ENCODE measurements around the gene SLC13A3. TPM values are rescaled to one million over a fixed set of nuclear protein-coding genes. Genes with fewer than 3 reads are reported as not detected.

SLC13A3 gene
- polyA plus RNA-seq, 2 of the 4 experiments (the other 2 are of a cell fraction) = 0.19 TPM; not detected in 1

- ChIA-PET CTCF (interaction anchor here (1.7 to 5.0 kb wide), 2 partner anchors 17 to 137 kb away, joined by 12 to 21 read pairs; no protein-coding TSS in a partner anchor), POLR2A (no interaction called here)
- no peak overlapping the region for H3K4me2 ChIP-seq
- DNase-seq (ENCODE audit: low read depth in 1 of 2, low spot score in 1 of 2) (no peak), ATAC-seq (no peak), FAIRE-seq (no peak)
- H3K4me3 ChIP-seq = no peak overlapping the region
- TF ChIP-seq HDAC2 (IDR thresholded peaks at IDR 0.05) (no peak), ZSCAN20 (CRISPR knock-in tag; IDR thresholded peaks at IDR 0.05) (no peak), RFX5 (IDR thresholded peaks at IDR 0.05) (no peak), MAFK (IDR thresholded peaks at IDR 0.05; ENCODE audit: partially characterized antibody) (no peak), CTCF (IDR thresholded peaks at IDR 0.05) (no peak), RNF2 (IDR thresholded peaks at IDR 0.05; ENCODE audit: borderline replicate concordance, low read depth) (no peak), PHF8 (IDR thresholded peaks at IDR 0.05; ENCODE audit: borderline replicate concordance, low read depth) (no peak), NFE2L2 (conservative IDR thresholded peaks at IDR 0.05; ENCODE audit: low read length) (no peak), TFCP2L1 (CRISPR knock-in tag; IDR thresholded peaks at IDR 0.05) (no peak), POLR2A (IDR thresholded peaks at IDR 0.05; ENCODE audit: low read length) (no peak), RARB (CRISPR knock-in tag; IDR thresholded peaks at IDR 0.05) (no peak), SMC3 (IDR thresholded peaks at IDR 0.05) (no peak)
- TF ChIP-seq, protein P1, sequence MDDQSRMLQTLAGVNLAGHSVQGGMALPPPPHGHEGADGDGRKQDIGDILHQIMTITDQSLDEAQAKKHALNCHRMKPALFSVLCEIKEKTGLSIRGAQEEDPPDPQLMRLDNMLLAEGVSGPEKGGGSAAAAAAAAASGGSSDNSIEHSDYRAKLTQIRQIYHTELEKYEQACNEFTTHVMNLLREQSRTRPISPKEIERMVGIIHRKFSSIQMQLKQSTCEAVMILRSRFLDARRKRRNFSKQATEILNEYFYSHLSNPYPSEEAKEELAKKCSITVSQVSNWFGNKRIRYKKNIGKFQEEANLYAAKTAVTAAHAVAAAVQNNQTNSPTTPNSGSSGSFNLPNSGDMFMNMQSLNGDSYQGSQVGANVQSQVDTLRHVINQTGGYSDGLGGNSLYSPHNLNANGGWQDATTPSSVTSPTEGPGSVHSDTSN (IDR thresholded peaks at IDR 0.05) = no peak
- TF ChIP-seq, protein P2, sequence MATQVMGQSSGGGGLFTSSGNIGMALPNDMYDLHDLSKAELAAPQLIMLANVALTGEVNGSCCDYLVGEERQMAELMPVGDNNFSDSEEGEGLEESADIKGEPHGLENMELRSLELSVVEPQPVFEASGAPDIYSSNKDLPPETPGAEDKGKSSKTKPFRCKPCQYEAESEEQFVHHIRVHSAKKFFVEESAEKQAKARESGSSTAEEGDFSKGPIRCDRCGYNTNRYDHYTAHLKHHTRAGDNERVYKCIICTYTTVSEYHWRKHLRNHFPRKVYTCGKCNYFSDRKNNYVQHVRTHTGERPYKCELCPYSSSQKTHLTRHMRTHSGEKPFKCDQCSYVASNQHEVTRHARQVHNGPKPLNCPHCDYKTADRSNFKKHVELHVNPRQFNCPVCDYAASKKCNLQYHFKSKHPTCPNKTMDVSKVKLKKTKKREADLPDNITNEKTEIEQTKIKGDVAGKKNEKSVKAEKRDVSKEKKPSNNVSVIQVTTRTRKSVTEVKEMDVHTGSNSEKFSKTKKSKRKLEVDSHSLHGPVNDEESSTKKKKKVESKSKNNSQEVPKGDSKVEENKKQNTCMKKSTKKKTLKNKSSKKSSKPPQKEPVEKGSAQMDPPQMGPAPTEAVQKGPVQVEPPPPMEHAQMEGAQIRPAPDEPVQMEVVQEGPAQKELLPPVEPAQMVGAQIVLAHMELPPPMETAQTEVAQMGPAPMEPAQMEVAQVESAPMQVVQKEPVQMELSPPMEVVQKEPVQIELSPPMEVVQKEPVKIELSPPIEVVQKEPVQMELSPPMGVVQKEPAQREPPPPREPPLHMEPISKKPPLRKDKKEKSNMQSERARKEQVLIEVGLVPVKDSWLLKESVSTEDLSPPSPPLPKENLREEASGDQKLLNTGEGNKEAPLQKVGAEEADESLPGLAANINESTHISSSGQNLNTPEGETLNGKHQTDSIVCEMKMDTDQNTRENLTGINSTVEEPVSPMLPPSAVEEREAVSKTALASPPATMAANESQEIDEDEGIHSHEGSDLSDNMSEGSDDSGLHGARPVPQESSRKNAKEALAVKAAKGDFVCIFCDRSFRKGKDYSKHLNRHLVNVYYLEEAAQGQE (IDR thresholded peaks at IDR 0.05) = no peak
- no peaks in the 10 kb centered on the region for H3K9me3 ChIP-seq
- H3K27ac ChIP-seq = no peak overlapping the region
- WGBS (ENCODE audit: missing lambda C conversion rate) = 1% methylated on average over 3 of the region's 3 CpGs
- H3K4me1 ChIP-seq = no peaks in the 10 kb centered on the region
These were observed 106.7 kb downstream of the SLC13A3 start for GRCh38 chr20:46544576-46544975.

- FAIRE-seq (no peak), ATAC-seq (no peak), DNase-seq (ENCODE audit: low read depth in 1 of 2, low spot score in 1 of 2) (no peak)
- ChIA-PET CTCF (interaction anchor here (1.7 kb wide), 1 partner anchor 138 kb away, joined by 12 read pairs; no protein-coding TSS in a partner anchor), POLR2A (no interaction called here)
- H3K9me3 ChIP-seq = no peaks in the 10 kb centered on the region
- H3K4me3 ChIP-seq = no peak overlapping the region
- no peak for TF ChIP-seq EHF (CRISPR knock-in tag; IDR thresholded peaks at IDR 0.05)
- no peak for TF ChIP-seq HES2 (IDR thresholded peaks at IDR 0.05)
- TF ChIP-seq JUN (IDR thresholded peaks at IDR 0.05) = no peak
- no peak for TF ChIP-seq NPAS2 (CRISPR knock-in tag; IDR thresholded peaks at IDR 0.05; ENCODE audit: borderline replicate concordance)
- TF ChIP-seq GATA3 (IDR thresholded peaks at IDR 0.05; ENCODE audit: borderline replicate concordance) = no peak
- no peak overlapping the region for H3K4me2 ChIP-seq
- no peak overlapping the region for H3K27ac ChIP-seq
- no peaks in the 10 kb centered on the region for H3K4me1 ChIP-seq
- WGBS (ENCODE audit: missing lambda C conversion rate) = 0% methylated on average over 1 of the region's 1 CpG
These were observed 107.3 kb downstream of the SLC13A3 start for GRCh38 chr20:46543959-46544358.
